ENCODE results near the gene CDC42SE2.

GRCh38 chr5:131221888-131222287, 42.0 kb upstream of the CDC42SE2 start:
- TF ChIP-seq ZBTB7A (IDR thresholded peaks at IDR 0.05; ENCODE audit: low read depth) = no peak
- TF ChIP-seq, protein P1, sequence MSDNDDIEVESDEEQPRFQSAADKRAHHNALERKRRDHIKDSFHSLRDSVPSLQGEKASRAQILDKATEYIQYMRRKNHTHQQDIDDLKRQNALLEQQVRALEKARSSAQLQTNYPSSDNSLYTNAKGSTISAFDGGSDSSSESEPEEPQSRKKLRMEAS (IDR thresholded peaks at IDR 0.05) = no peak
